PC-3 (cell line): ENCODE results near the gene PLAGL1. TPM values are rescaled to one million over a fixed set of nuclear protein-coding genes. Genes with fewer than 3 reads are reported as not detected.

Source experiments
- ATAC-seq: fragments of 200-7000 bp; cut with Tn5 transposase; 2 replicates; pipeline ENCODE4 v1.9.1; 2020; ENCODE audit warnings: mild to moderate bottlenecking, moderate library complexity
- Bru-seq: library from RNA; stranded (reverse); fragments of 400-500 nt; gene quantifications from one replicate; lab custom pipeline; 2021; lab: Mats Ljungman, UMichigan
- BruChase-seq, 2 experiments: library from RNA; stranded (reverse); fragments of 400-500 nt; gene quantifications; one replicate each; lab custom pipeline; 2021; lab: Mats Ljungman, UMichigan
- BruUV-seq: library from RNA; stranded (reverse); fragments of 400-500 nt; replicated peaks from 2 replicates; lab custom pipeline; 2021; lab: Mats Ljungman, UMichigan
- CTCF ChIA-PET: fragments of 300-600 bp; sonication (Branson Sonifier 250); formaldehyde crosslinking; loops from one replicate; lab custom pipeline; 2022; ENCODE audit warnings: antibody characterized with exemption; lab: Charles Lee
- POLR2A ChIA-PET: fragments of 300-600 bp; sonication (Branson Sonifier 250); formaldehyde crosslinking; loops from one replicate; lab custom pipeline; 2022; ENCODE audit warnings: antibody characterized with exemption; ENCODE audit not compliant: unreplicated experiment; lab: Charles Lee
- DNase-seq: peaks from one replicate; pipeline ENCODE4 v3.0.0-alpha.2; 2015
- H2AFZ ChIP-seq: fragments of 300-600 bp; sonication (generic); 2 replicates; pipeline ENCODE4 v1.6.0; 2016; ENCODE audit warnings: antibody characterized with exemption, low read length
- H3F3A ChIP-seq: fragments of 300-600 bp; sonication (generic); one replicate; pipeline ENCODE4 v1.6.0; 2017; ENCODE audit warnings: antibody characterized with exemption, low read length, control low read depth, mild to moderate bottlenecking; ENCODE audit not compliant: unreplicated experiment
- H3K27ac ChIP-seq: fragments of 300-600 bp; sonication (generic); 2 replicates; pipeline ENCODE4 v1.5.1; 2016; ENCODE audit warnings: mild to moderate bottlenecking, low read length
- H3K27me3 ChIP-seq: fragments of 300-600 bp; sonication (generic); 2 replicates; pipeline ENCODE4 v1.6.1; 2016; ENCODE audit warnings: low read length, mixed read lengths
- H3K36me3 ChIP-seq: fragments of 300-600 bp; sonication (generic); 2 replicates; pipeline ENCODE4 v1.6.1; 2016; ENCODE audit warnings: low read depth, mixed run types, low read length, mixed read lengths
- H3K4me1 ChIP-seq: fragments of 300-600 bp; sonication (generic); 2 replicates; pipeline ENCODE4 v1.5.1; 2016; ENCODE audit warnings: low read length; ENCODE audit not compliant: insufficient read depth
- H3K4me2 ChIP-seq: fragments of 300-600 bp; sonication (generic); 2 replicates; pipeline ENCODE4 v1.6.0; 2016; ENCODE audit warnings: low read length
- H3K4me3 ChIP-seq: fragments of 300-600 bp; sonication (generic); 2 replicates; pipeline ENCODE4 v1.5.1; 2016; ENCODE audit warnings: mild to moderate bottlenecking, low read length, mixed read lengths
- H3K79me2 ChIP-seq: fragments of 300-600 bp; sonication (generic); 2 replicates; pipeline ENCODE4 v1.6.1; 2017; ENCODE audit warnings: low read length, mixed read lengths
- H3K9ac ChIP-seq: fragments of 300-600 bp; sonication (generic); 2 replicates; pipeline ENCODE4 v1.6.0; 2016; ENCODE audit warnings: mild to moderate bottlenecking, low read length
- H3K9me2 ChIP-seq: fragments of 300-600 bp; sonication (generic); replicated peaks from 2 replicates; pipeline ENCODE4 v1.6.1; 2016; ENCODE audit warnings: mixed run types, low read length, mixed read lengths
- H3K9me3 ChIP-seq: fragments of 300-600 bp; sonication (generic); 2 replicates; pipeline ENCODE4 v1.6.1; 2016; ENCODE audit warnings: low read length, mixed read lengths
- H4K20me1 ChIP-seq: fragments of 300-600 bp; sonication (generic); 2 replicates; pipeline ENCODE4 v1.6.1; 2016; ENCODE audit warnings: low read length, mixed read lengths
- CTCF ChIP-seq: fragments of 300-600 bp; sonication (generic); conservative IDR thresholded peaks from 2 replicates; pipeline ENCODE4 v1.5.1; 2017; ENCODE audit warnings: antibody characterized with exemption, low read depth, mild to moderate bottlenecking, low read length
- EZH2 ChIP-seq: fragments of 300-600 bp; sonication (generic); IDR thresholded peaks from one replicate; pipeline ENCODE4 v1.6.1; 2017; ENCODE audit warnings: antibody characterized with exemption, mild to moderate bottlenecking, low read length; ENCODE audit not compliant: unreplicated experiment
- EZH2phosphoT487 ChIP-seq: fragments of 300-600 bp; sonication (generic); IDR thresholded peaks from 2 replicates; pipeline ENCODE4 v1.6.1; 2018; ENCODE audit warnings: mild to moderate bottlenecking, antibody characterized with exemption, low read length, borderline replicate concordance
- intact Hi-C: fragments of 100-400 bp; cut with micrococcal nuclease; formaldehyde crosslinking; loops from 2 replicates; pipeline ENCODE4 v1.9.0; 2023
- long read RNA-seq: library from polyadenylated mRNA; unstranded; transcript quantifications from one replicate; pipeline ENCODE4 v2.0.0, GENCODE V29; 2021; ENCODE audit not compliant: unreplicated experiment
- total RNA-seq: library from RNA; depleted of rRNA; stranded (reverse); fragments of >200 nt; gene quantifications from 2 replicates; pipeline ENCODE4 v1.2.3, GENCODE V29; 2014; rRNA removed

The PLAGL1 gene
- 10.9 and 14.4 TPM in 2 replicates for total RNA-seq
- Bru-seq, nascent RNA, result percentile 50 among the genes with signal in this experiment
- BruChase-seq, experiment 1, labeled RNA remaining after a 6-hour chase, result percentile 47 among the genes with signal in this experiment
- percentile 49 among the genes with signal in this experiment for BruChase-seq, experiment 2, labeled RNA remaining after a 2-hour chase
- long read RNA-seq, partial matches to known transcripts, result 3 of 9 reads
- long read RNA-seq, other reads (novel, unspliced or antisense), result 4 of 9 reads

GRCh38 chr6:144008120-144008811 lies at the start of gene PLAGL1:
TSS of gene PLAGL1 (minus strand) at chr6:144008259. CDS start at chr6:143948136, 60,123 bp downstream.
- H3K27me3 ChIP-seq, result no peaks in the 10 kb centered on the region
- no peaks in the 10 kb centered on the region for H3K9me2 ChIP-seq
- H3F3A ChIP-seq, result no peaks in the 10 kb centered on the region
- no peaks in the 10 kb centered on the region for H4K20me1 ChIP-seq
- ATAC-seq (peak; percentile 90), DNase-seq (peak; percentile 70)
- H3K4me3 ChIP-seq, result peak within 1 kb of the TSS; percentile 90
- no peaks in the 10 kb centered on the region for H3K9me3 ChIP-seq
- H2AFZ ChIP-seq, result peak within 1 kb of the TSS; percentile 92
- H3K27ac ChIP-seq, result peak within 1 kb of the TSS; percentile 58
- H3K4me1 ChIP-seq, result peaks cover 16% of the 10 kb centered on the region
- H3K4me2 ChIP-seq, result peak within 1 kb of the TSS; percentile 93
- ChIA-PET POLR2A (no interaction called here), CTCF (no interaction called here)
- BruUV-seq, result no TSS peak
- intact Hi-C loops, result loop anchor here (10.0 kb wide), 1 partner anchor 333 kb away; the partner anchor contains the start of gene PHACTR2
- TF ChIP-seq EZH2 (no peak), CTCF (no peak), EZH2phosphoT487 (no peak)
- peaks cover 8% of the 10 kb centered on the region; the same call in 1 of the 2 replicates for H3K36me3 ChIP-seq
- H3K9ac ChIP-seq, result peak within 1 kb of the TSS; percentile 70
- H3K79me2 ChIP-seq, result peaks cover 39% of the 10 kb centered on the region

GRCh38 chr6:144055121-144055931 lies 47.3 kb upstream of the PLAGL1 start:
- Histone ChIP-seq H3K36me3 (no peaks in the 10 kb centered on the region), H3K27ac (no peak overlapping the region), H3K4me2 (no peak overlapping the region), H3F3A (no peaks in the 10 kb centered on the region), H4K20me1 (no peaks in the 10 kb centered on the region), H3K79me2 (no peaks in the 10 kb centered on the region), H3K4me1 (no peaks in the 10 kb centered on the region), H3K9me3 (no peaks in the 10 kb centered on the region), H3K4me3 (no peak overlapping the region), H2AFZ (no peak overlapping the region), H3K27me3 (no peaks in the 10 kb centered on the region), H3K9ac (no peak overlapping the region), H3K9me2 (no peaks in the 10 kb centered on the region)
- TF ChIP-seq CTCF, result no peak
- no peak for TF ChIP-seq EZH2phosphoT487
- no peak for TF ChIP-seq EZH2
- BruUV-seq, result no TSS peak
- no peak for DNase-seq
- ChIA-PET CTCF (no interaction called here), POLR2A (no interaction called here)
- no peak for ATAC-seq
- intact Hi-C loops, result no loop called here
